ENCODE data around the gene PELI1. TPM values are rescaled to one million over a fixed set of nuclear protein-coding genes. Genes with fewer than 3 reads are reported as not detected.

Gene PELI1
- polyA plus RNA-seq, 1 experiment = 2.0 TPM

- DNase-seq (ENCODE audit: low read depth) = no peak
- H3K36me3 ChIP-seq (ENCODE audit: control insufficient read depth, insufficient read depth, low read length) = no peaks in the 10 kb centered on the region
- no peaks in the 10 kb centered on the region for H3K27me3 ChIP-seq (ENCODE audit: control insufficient read depth, insufficient read depth, low read length)
- H3K4me3 ChIP-seq (ENCODE audit: low read depth, low read length) = no peak overlapping the region
- TF ChIP-seq CTCF (IDR thresholded peaks at IDR 0.05; ENCODE audit: insufficient read depth, low read depth, low read length) = no peak
- POLR2A ChIA-PET = no interaction called here
- CTCF ChIA-PET = interaction anchor here (1.4 kb wide), 1 partner anchor 19 kb away, joined by 4 read pairs; no protein-coding TSS in a partner anchor
Measured at GRCh38 chr2:64133828-64134227, 10.4 kb downstream of the PELI1 start.

GRCh38 chr2:64133354-64133753, 10.9 kb downstream of the PELI1 start:
- no peak overlapping the region for H3K4me3 ChIP-seq (ENCODE audit: low read depth, low read length)
- TF ChIP-seq CTCF (IDR thresholded peaks at IDR 0.05; ENCODE audit: insufficient read depth, low read depth, low read length) = no peak
- ChIA-PET CTCF (interaction anchor here (0.7 to 1.4 kb wide), 2 partner anchors 20 to 197 kb away, joined by 3 to 4 read pairs; no protein-coding TSS in a partner anchor), POLR2A (interaction anchor here (0.6 kb wide), 1 partner anchor 99 kb away, joined by 18 read pairs; no protein-coding TSS in a partner anchor)
- DNase-seq (ENCODE audit: low read depth) = no peak
- no peaks in the 10 kb centered on the region for H3K27me3 ChIP-seq (ENCODE audit: control insufficient read depth, insufficient read depth, low read length)
- no peaks in the 10 kb centered on the region for H3K36me3 ChIP-seq (ENCODE audit: control insufficient read depth, insufficient read depth, low read length)

- no peak for DNase-seq (ENCODE audit: low read depth)
- Histone ChIP-seq H3K36me3 (ENCODE audit: control insufficient read depth, insufficient read depth, low read length) (no peaks in the 10 kb centered on the region), H3K4me3 (ENCODE audit: low read depth, low read length) (no peak overlapping the region), H3K27me3 (ENCODE audit: control insufficient read depth, insufficient read depth, low read length) (no peaks in the 10 kb centered on the region)
- TF ChIP-seq CTCF (IDR thresholded peaks at IDR 0.05; ENCODE audit: insufficient read depth, low read depth, low read length) = no peak
- ChIA-PET CTCF (interaction anchor here (0.7 kb wide), 1 partner anchor 407 kb away, joined by 3 read pairs; no protein-coding TSS in a partner anchor), POLR2A (no interaction called here)
Measured at GRCh38 chr2:64130333-64130732, 13.9 kb downstream of the PELI1 start.

GRCh38 chr2:64128943-64129391, 15.3 kb downstream of the PELI1 start:
- Histone ChIP-seq H3K27me3 (ENCODE audit: control insufficient read depth, insufficient read depth, low read length) (no peaks in the 10 kb centered on the region), H3K4me3 (ENCODE audit: low read depth, low read length) (no peak overlapping the region), H3K36me3 (ENCODE audit: control insufficient read depth, insufficient read depth, low read length) (no peaks in the 10 kb centered on the region)
- DNase-seq (ENCODE audit: low read depth) = no peak
- POLR2A ChIA-PET = no interaction called here
- TF ChIP-seq CTCF (IDR thresholded peaks at IDR 0.05; ENCODE audit: insufficient read depth, low read depth, low read length) = no peak
- CTCF ChIA-PET = no interaction called here

GRCh38 chr2:64128406-64128805, 15.8 kb downstream of the PELI1 start:
- no peak for DNase-seq (ENCODE audit: low read depth)
- TF ChIP-seq CTCF (IDR thresholded peaks at IDR 0.05; ENCODE audit: insufficient read depth, low read depth, low read length) = no peak
- H3K27me3 ChIP-seq (ENCODE audit: control insufficient read depth, insufficient read depth, low read length) = no peaks in the 10 kb centered on the region
- no peak overlapping the region for H3K4me3 ChIP-seq (ENCODE audit: low read depth, low read length)
- POLR2A ChIA-PET = no interaction called here
- H3K36me3 ChIP-seq (ENCODE audit: control insufficient read depth, insufficient read depth, low read length) = no peaks in the 10 kb centered on the region
- CTCF ChIA-PET = no interaction called here
